ENCODE data around the gene LDHAL6A. TPM values are rescaled to one million over a fixed set of nuclear protein-coding genes. Genes with fewer than 3 reads are reported as not detected.

Gene LDHAL6A
- total RNA-seq, 4 donors from 2014 or later = not detected

GRCh38 chr11:18457450-18457849, 1.8 kb downstream of the LDHAL6A start:
- peak in 1 of 3 donors; percentile 64 for DNase-seq
- peak overlapping the region in 1 of 4 donors; percentile 45 for H3K27ac ChIP-seq
- no peak overlapping the region for H3K4me3 ChIP-seq
- no peaks in the 10 kb centered on the region for H3K4me1 ChIP-seq
- TF ChIP-seq, protein P1, sequence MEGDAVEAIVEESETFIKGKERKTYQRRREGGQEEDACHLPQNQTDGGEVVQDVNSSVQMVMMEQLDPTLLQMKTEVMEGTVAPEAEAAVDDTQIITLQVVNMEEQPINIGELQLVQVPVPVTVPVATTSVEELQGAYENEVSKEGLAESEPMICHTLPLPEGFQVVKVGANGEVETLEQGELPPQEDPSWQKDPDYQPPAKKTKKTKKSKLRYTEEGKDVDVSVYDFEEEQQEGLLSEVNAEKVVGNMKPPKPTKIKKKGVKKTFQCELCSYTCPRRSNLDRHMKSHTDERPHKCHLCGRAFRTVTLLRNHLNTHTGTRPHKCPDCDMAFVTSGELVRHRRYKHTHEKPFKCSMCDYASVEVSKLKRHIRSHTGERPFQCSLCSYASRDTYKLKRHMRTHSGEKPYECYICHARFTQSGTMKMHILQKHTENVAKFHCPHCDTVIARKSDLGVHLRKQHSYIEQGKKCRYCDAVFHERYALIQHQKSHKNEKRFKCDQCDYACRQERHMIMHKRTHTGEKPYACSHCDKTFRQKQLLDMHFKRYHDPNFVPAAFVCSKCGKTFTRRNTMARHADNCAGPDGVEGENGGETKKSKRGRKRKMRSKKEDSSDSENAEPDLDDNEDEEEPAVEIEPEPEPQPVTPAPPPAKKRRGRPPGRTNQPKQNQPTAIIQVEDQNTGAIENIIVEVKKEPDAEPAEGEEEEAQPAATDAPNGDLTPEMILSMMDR (IDR thresholded peaks at IDR 0.05) = no peak
- no peak for TF ChIP-seq POLR2A (IDR thresholded peaks at IDR 0.05)
- H3K27me3 ChIP-seq = no peaks in the 10 kb centered on the region
- no peaks in the 10 kb centered on the region for H3K36me3 ChIP-seq
- no peaks in the 10 kb centered on the region for H3K9me3 ChIP-seq

DNA sequence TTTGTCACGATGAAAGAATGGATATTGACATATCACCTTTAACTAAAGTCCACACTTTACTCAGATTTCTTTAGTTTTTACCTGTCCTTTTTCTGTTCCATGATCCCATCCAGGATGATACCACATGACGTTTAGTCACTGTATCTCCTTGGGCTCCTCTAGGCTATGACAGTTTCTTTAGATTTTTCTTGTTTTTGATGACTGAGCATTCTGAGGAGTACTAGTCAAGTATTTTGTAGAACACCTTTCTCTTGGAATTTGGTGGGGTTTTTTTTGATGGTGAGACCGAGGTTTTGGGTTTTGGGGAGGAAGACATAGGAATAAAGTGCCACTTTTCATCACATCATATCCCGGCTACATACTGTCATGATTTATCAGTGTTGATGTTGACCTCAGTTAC, 4.0 kb downstream of the LDHAL6A start:
- TF ChIP-seq, protein P1 (IDR thresholded peaks at IDR 0.05) = no peak
- no peak for TF ChIP-seq POLR2A (IDR thresholded peaks at IDR 0.05)
- Histone ChIP-seq H3K36me3 (no peaks in the 10 kb centered on the region), H3K9me3 (no peaks in the 10 kb centered on the region), H3K27me3 (no peaks in the 10 kb centered on the region), H3K27ac (no peak overlapping the region), H3K4me3 (no peak overlapping the region), H3K4me1 (no peaks in the 10 kb centered on the region)
- DNase-seq = no peak

DNA sequence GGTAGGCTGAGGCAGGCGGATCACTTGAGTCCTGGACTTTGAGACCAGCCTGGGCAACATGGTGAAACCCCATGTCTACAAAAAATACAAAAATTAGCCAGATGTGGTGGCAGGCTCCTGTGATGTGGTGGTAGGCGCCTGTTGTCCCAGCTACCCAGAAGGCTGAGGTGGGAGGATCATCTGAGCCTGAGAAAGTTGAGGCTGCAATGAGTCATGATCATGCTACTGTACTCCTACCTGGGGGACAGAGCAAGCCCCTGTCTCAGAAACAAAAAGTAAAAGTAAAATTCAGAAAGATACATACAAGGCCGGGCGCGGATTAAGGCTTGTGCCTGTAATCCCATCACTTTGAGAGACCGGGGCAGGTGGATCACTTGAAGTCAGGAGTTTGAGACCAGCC, 6.3 kb downstream of the LDHAL6A start:
- Histone ChIP-seq H3K36me3 (no peaks in the 10 kb centered on the region), H3K4me1 (no peaks in the 10 kb centered on the region), H3K27me3 (no peaks in the 10 kb centered on the region), H3K4me3 (no peak overlapping the region), H3K27ac (no peak overlapping the region), H3K9me3 (no peaks in the 10 kb centered on the region)
- DNase-seq = no peak
- TF ChIP-seq POLR2A (IDR thresholded peaks at IDR 0.05) = no peak
- TF ChIP-seq, protein P1 (IDR thresholded peaks at IDR 0.05) = no peak

- no peaks in the 10 kb centered on the region for H3K27me3 ChIP-seq
Observed at GRCh38 chr11:18463439-18463838, 7.8 kb downstream of the LDHAL6A start.

DNA sequence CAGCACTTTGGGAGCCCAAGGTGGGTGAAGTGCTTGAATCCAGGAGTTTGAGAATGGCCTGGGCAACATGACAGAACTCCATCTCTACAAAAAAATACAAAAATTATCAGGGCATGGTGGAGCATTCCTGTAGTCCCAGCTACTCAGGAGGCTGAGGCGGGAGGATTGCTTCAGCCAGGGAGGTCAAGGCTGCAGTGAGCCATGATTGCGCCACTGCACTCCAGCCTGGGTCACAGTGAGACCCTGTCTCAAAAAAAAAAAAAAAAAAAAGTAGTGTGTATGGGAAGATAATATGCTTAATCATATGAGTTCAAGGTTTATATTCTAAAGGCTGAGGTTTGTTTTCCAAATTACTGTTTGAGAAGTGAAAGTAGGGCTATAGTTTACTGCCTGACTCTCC, 10.7 kb downstream of the LDHAL6A start:
- DNase-seq = no peak
- H3K27ac ChIP-seq = no peak overlapping the region
- no peaks in the 10 kb centered on the region for H3K27me3 ChIP-seq
- no peaks in the 10 kb centered on the region for H3K36me3 ChIP-seq
- H3K9me3 ChIP-seq = no peaks in the 10 kb centered on the region
- H3K4me1 ChIP-seq = no peaks in the 10 kb centered on the region
- TF ChIP-seq, protein P1 (IDR thresholded peaks at IDR 0.05) = no peak
- no peak for TF ChIP-seq POLR2A (IDR thresholded peaks at IDR 0.05)
- H3K4me3 ChIP-seq = no peak overlapping the region

More at GRCh38 chr11:18463439-18463838, 7.8 kb downstream of the LDHAL6A start:
- Histone ChIP-seq H3K4me3 (no peak overlapping the region), H3K4me1 (no peaks in the 10 kb centered on the region), H3K9me3 (no peaks in the 10 kb centered on the region), H3K36me3 (no peaks in the 10 kb centered on the region), H3K27ac (no peak overlapping the region)
- TF ChIP-seq, protein P1 (IDR thresholded peaks at IDR 0.05) = no peak
- no peak for TF ChIP-seq POLR2A (IDR thresholded peaks at IDR 0.05)
- no peak for DNase-seq

DNA sequence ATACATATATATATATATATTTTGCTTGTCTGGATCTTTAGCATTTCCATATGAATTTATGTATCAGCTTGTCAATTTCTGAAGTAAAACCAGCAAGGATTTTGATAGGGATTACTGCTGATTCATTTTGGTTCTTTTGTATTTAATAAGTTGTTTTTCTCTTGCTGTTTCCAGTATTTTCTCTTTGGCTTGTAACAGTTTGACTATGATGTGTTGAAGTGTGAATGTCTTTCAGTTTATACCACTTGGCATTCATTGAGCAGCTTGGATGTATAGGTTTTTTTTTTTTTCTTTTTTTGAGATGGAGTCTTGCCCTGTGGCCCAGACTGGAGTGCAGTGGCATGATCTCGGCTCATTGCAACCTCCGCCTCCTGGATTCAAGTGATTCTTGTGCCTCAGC, 12.4 kb downstream of the LDHAL6A start:
- H3K27ac ChIP-seq = no peak overlapping the region
- TF ChIP-seq POLR2A (IDR thresholded peaks at IDR 0.05) = no peak
- TF ChIP-seq, protein P1 (IDR thresholded peaks at IDR 0.05) = no peak
- no peaks in the 10 kb centered on the region for H3K9me3 ChIP-seq
- H3K4me1 ChIP-seq = no peaks in the 10 kb centered on the region
- H3K4me3 ChIP-seq = no peak overlapping the region
- H3K36me3 ChIP-seq = no peaks in the 10 kb centered on the region
- H3K27me3 ChIP-seq = no peaks in the 10 kb centered on the region
- no peak for DNase-seq
